Small intestine (tissue), 7 donors: ENCODE data around the gene MAP3K12. TPM values are rescaled to one million over a fixed set of nuclear protein-coding genes. Genes with fewer than 3 reads are reported as not detected.

Source experiments
- DNase-seq, 2 donors: peaks; one replicate each; pipeline versions ENCODE4 v3.0.0 to v3.0.0-alpha.2; 2013
- FAIRE-seq: peaks from 2 replicates; lab custom pipeline; 2012; peaks lifted over from hg19 to GRCh38; lab: Jason Lieb, UNC
- H3K27ac ChIP-seq, 3 donors: one replicate each; pipeline ENCODE4 v1.5.1; 2013; ENCODE audit warnings: low read length in 2 of 3, mild to moderate bottlenecking in 2 of 3, control low read depth in 1 of 3, inconsistent platforms in 1 of 3, low read depth in 1 of 3, moderate library complexity in 1 of 3
- H3K27me3 ChIP-seq, 3 donors: one replicate each; pipeline ENCODE4 v1.6.1; 2013; ENCODE audit warnings: low read length in 3 of 3, inconsistent platforms in 1 of 3; ENCODE audit not compliant: control insufficient read depth in 3 of 3, insufficient read depth in 3 of 3
- H3K36me3 ChIP-seq, 3 donors: one replicate each; pipeline ENCODE4 v1.6.1; 2013; ENCODE audit warnings: low read length in 3 of 3, inconsistent platforms in 1 of 3, low read depth in 1 of 3, mild to moderate bottlenecking in 1 of 3, moderate library complexity in 1 of 3; ENCODE audit not compliant: control insufficient read depth in 3 of 3, insufficient read depth in 2 of 3
- H3K4me1 ChIP-seq, 3 donors: one replicate each; pipeline ENCODE4 v1.6.1; 2013; ENCODE audit warnings: low read length in 2 of 3, inconsistent platforms in 1 of 3, low read depth in 1 of 3, mild to moderate bottlenecking in 1 of 3, moderate library complexity in 1 of 3; ENCODE audit not compliant: control insufficient read depth in 3 of 3, insufficient read depth in 2 of 3
- H3K4me3 ChIP-seq, 3 donors: one replicate each; pipeline ENCODE4 v1.5.1; 2013; ENCODE audit warnings: low read length in 3 of 3, control low read depth in 1 of 3, inconsistent platforms in 1 of 3, low read depth in 1 of 3, mild to moderate bottlenecking in 1 of 3, moderate library complexity in 1 of 3
- H3K9me3 ChIP-seq, 2 donors: one replicate each; pipeline ENCODE4 v1.6.1; 2013; ENCODE audit warnings: low read depth in 1 of 2, low read length in 1 of 2; ENCODE audit not compliant: control insufficient read depth in 2 of 2, insufficient read depth in 1 of 2
- WGBS, 3 donors: extraction: QIAGEN DNeasy Blood & Tissue Kit; methylation state at CpG; one replicate each; pipeline ENCODE4 v1.1.7; 2013; 5-methylcytosine and 5-hydroxymethylcytosine counted together
- polyA plus RNA-seq, 4 donors: library from polyadenylated mRNA; stranded (reverse) in 3 of 4; unstranded in 1 of 4; fragments of 200-250 nt in 3 of 4; fragments of 120-200 nt in 1 of 4; gene quantifications; one replicate each; pipeline versions ENCODE4 v1.2.1 to v1.2.3, GENCODE V29; 2013
- donor health status: healthy with polysubstance abuse.
- donor health status: control.
- donor health status: control.
- donor health status: Bipolar disorder and iron deficiency.
- donor health status: healthy.

Gene MAP3K12
- polyA plus RNA-seq, 4 donors = 0.67 to 9.0 (median 4.3) TPM

GRCh38 chr12:53500776-53501614 lies 1.7 kb upstream of the MAP3K12 start, which contains the start of gene TARBP2:
Gene TARBP2 (plus strand): TSS chr12:53501283. CDS start chr12:53501409, 126 bp downstream.
- peak; percentile 73 for FAIRE-seq
- peak within 1 kb of the TSS; percentile 88 to 98 (median 98) for H3K27ac ChIP-seq

GRCh38 chr12:53500142-53500775 lies 1.0 kb upstream of the MAP3K12 start:
- Histone ChIP-seq H3K36me3 (peaks cover 0 to 26% (median 0%) of the 10 kb centered on the region in 3 donors), H3K27ac (peak overlapping the region; percentile 80 to 98 (median 98)), H3K9me3 (no peaks in the 10 kb centered on the region), H3K27me3 (peaks cover 0 to 3% (median 0%) of the 10 kb centered on the region in 3 donors), H3K4me3 (peak overlapping the region in 2 of 3 donors; percentile 37 to 61), H3K4me1 (peaks cover 4 to 38% (median 5%) of the 10 kb centered on the region in 3 donors)
- 1 to 2% (median 2%) methylated on average over 17 of the region's 17 CpGs for WGBS, 3 donors
- peak; percentile 59 to 83 for DNase-seq
- no peak for FAIRE-seq

More at GRCh38 chr12:53500776-53501614, 1.7 kb upstream of the MAP3K12 start, which contains the start of gene TARBP2:
- peak; percentile 99 to 100 for DNase-seq
- Histone ChIP-seq H3K4me3 (peak within 1 kb of the TSS; percentile 56 to 65 (median 61)), H3K9me3 (no peaks in the 10 kb centered on the region), H3K4me1 (peaks cover 4 to 33% (median 5%) of the 10 kb centered on the region in 3 donors), H3K27me3 (peaks cover 0 to 3% (median 0%) of the 10 kb centered on the region in 3 donors), H3K36me3 (peaks cover 0 to 34% (median 0%) of the 10 kb centered on the region in 3 donors)
- 0% methylated on average over 66 to 74 of the region's 74 CpGs for WGBS, 3 donors

GRCh38 chr12:53498235-53498630 lies 1.0 kb downstream of the MAP3K12 start:
- no peaks in the 10 kb centered on the region for H3K9me3 ChIP-seq
- H3K36me3 ChIP-seq = peaks cover 0 to 6% (median 0%) of the 10 kb centered on the region in 3 donors
- no peak overlapping the region for H3K27ac ChIP-seq
- no peak for DNase-seq
- no peak for FAIRE-seq
- H3K4me1 ChIP-seq = peaks cover 5 to 50% (median 7%) of the 10 kb centered on the region in 3 donors
- 77 to 92% (median 83%) methylated on average over 2 of the region's 2 CpGs for WGBS, 3 donors
- no peak overlapping the region for H3K4me3 ChIP-seq
- H3K27me3 ChIP-seq = peaks cover 0 to 3% (median 0%) of the 10 kb centered on the region in 3 donors

GRCh38 chr12:53497461-53497860 lies 1.8 kb downstream of the MAP3K12 start:
- Histone ChIP-seq H3K4me1 (peaks cover 6 to 51% (median 7%) of the 10 kb centered on the region in 3 donors), H3K4me3 (no peak overlapping the region), H3K27me3 (peaks cover 0 to 3% (median 0%) of the 10 kb centered on the region in 3 donors), H3K27ac (no peak overlapping the region), H3K9me3 (no peaks in the 10 kb centered on the region), H3K36me3 (no peaks in the 10 kb centered on the region)
- 76 to 90% (median 84%) methylated on average over 3 of the region's 3 CpGs for WGBS, 3 donors
- FAIRE-seq = no peak
- no peak for DNase-seq

- Histone ChIP-seq H3K36me3 (no peaks in the 10 kb centered on the region), H3K4me1 (peaks cover 3 to 51% (median 4%) of the 10 kb centered on the region in 3 donors), H3K27me3 (peaks cover 0 to 3% (median 0%) of the 10 kb centered on the region in 3 donors), H3K27ac (peak overlapping the region in 1 of 3 donors; percentile 6), H3K9me3 (no peaks in the 10 kb centered on the region), H3K4me3 (peak overlapping the region in 1 of 3 donors; percentile 16)
- 75 to 82% (median 79%) methylated on average over 1 of the region's 1 CpG for WGBS, 3 donors
- FAIRE-seq (no peak), DNase-seq (no peak)
Observed at GRCh38 chr12:53496752-53497032, 2.6 kb downstream of the MAP3K12 start.

GRCh38 chr12:53495903-53496751 lies 3.1 kb downstream of the MAP3K12 start:
- DNase-seq (peak; percentile 40 to 89), FAIRE-seq (no peak)
- peaks cover 0 to 3% (median 0%) of the 10 kb centered on the region in 3 donors for H3K27me3 ChIP-seq
- H3K4me1 ChIP-seq = peaks cover 2 to 48% (median 3%) of the 10 kb centered on the region in 3 donors
- no peaks in the 10 kb centered on the region for H3K36me3 ChIP-seq
- H3K4me3 ChIP-seq = peak overlapping the region in 1 of 3 donors; percentile 16
- H3K9me3 ChIP-seq = no peaks in the 10 kb centered on the region
- peak overlapping the region in 2 of 3 donors; percentile 25 to 58 for H3K27ac ChIP-seq
- 24 to 48% (median 35%) methylated on average over 5 of the region's 5 CpGs for WGBS, 3 donors

GRCh38 chr12:53493610-53494391 lies 5.5 kb downstream of the MAP3K12 start:
- no peaks in the 10 kb centered on the region for H3K9me3 ChIP-seq
- peak overlapping the region; percentile 65 to 84 (median 72) for H3K27ac ChIP-seq
- DNase-seq (no peak), FAIRE-seq (no peak)
- H3K4me1 ChIP-seq = peaks cover 2 to 37% (median 3%) of the 10 kb centered on the region in 3 donors
- 28 to 37% (median 32%) methylated on average over 11 of the region's 11 CpGs for WGBS, 3 donors
- H3K27me3 ChIP-seq = peaks cover 0 to 3% (median 0%) of the 10 kb centered on the region in 3 donors
- H3K36me3 ChIP-seq = no peaks in the 10 kb centered on the region
- H3K4me3 ChIP-seq = peak overlapping the region in 2 of 3 donors; percentile 58 to 75
